ENCODE measurements around the gene RDH11. TPM values are rescaled to one million over a fixed set of nuclear protein-coding genes. Genes with fewer than 3 reads are reported as not detected.
"Not testable (repeated sequence)": the region's sequence is repeated elsewhere in the genome, so short reads cannot be mapped to it uniquely, and the experiment has no call there.

The RDH11 gene
- polyA plus RNA-seq, 4 donors, result 52.3 to 115 (median 108) TPM

DNA sequence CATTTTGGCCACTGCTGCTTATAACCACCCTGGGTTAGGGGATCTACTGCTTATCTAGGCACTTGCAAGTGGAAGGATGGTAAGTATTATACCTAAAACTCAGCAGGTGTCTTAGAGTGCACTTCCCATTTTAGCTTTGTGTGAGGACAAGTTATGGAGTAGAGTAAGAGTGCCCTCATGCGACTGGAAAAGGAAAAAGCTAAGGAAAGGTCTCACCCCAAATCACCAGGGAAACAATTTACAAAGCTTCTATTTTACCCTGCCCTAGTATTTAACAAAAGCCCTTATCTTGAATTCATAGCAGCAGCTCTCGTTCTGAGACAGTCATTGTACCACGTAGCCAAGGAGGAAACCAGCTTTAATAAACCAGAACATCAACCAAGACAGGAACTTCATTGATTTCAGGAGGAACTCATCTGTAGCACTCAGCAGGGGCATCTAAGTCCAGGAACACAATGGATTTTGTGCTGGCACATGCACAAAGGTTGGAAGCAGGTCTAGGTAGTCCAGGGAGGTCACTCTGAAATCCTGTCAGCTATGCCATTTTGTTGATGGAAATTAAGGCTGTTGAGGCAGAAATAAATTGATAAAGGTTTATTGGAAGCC lies 9.0 kb upstream of the RDH11 start:
- DNase-seq (ENCODE audit: low read depth in 4 of 4, low spot score in 3 of 4), result peak in 1 of 4 donors; percentile 23

DNA sequence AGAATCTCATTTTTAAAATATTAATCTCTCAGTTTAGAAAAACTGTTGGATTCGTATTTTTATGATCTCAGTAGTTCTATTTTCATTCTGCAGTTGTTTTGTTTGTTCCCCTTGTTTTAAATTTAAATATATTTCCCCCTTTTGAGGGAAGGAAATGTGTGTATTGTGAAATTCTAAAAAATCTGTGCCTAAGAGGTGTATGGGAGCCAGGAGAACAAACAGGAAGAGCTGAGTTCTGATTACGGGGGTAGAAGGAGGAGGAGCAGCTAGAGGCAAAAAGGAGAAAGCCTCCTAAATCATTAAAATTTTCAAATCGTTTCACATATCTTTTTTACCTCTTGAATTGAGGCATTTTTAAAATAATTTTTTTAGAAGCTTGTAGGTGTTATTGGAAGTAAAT lies 8.4 kb upstream of the RDH11 start:
- no peak for DNase-seq (ENCODE audit: low read depth in 4 of 4, low spot score in 3 of 4)

DNA sequence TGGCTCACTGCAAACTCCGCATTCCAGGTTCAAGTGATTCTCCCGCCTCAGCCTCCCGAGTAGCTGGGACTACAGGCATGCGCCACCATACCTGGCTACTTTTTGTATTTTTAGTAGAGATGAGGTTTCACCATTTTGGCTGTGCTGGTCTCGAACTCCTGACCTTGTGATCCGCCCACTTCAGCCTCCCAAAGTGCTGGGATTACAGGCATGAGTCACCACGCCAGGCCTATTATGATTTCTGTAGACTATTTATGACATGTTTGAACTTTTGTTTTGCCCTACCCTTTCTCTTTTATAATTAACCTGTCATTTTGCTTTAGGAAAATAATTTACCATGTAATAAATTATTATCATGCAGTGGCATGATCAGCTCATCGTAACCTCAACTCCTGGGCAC lies 5.9 kb upstream of the RDH11 start, which contains the start of gene RDH12:
TSS of gene RDH12 (plus strand) at position 395 of the 400 bp plus-strand sequence. CDS start 20,757 bp downstream, outside the sequence.
- DNase-seq (ENCODE audit: low read depth in 4 of 4, low spot score in 3 of 4), result not testable (repeated sequence)

DNA sequence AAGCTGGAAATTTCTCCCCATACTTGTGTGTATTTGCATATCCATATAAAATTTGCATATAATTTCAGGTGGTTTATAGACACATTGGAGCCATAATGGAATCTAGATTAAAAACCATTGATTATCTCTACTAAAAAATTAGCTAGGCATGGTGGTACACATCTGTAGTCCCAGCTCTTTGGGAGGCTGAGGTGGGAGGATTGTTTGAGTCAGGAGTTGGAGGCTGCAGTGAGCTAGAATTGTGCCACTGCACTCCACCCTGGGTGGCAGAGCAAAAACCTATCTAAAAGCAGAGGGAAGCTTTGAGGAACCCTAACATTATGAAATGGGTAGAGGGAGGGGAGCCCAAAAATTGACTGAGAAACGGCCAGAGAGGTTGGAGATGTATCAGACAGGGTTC lies 2.6 kb upstream of the RDH11 start:
- no peak for DNase-seq (ENCODE audit: low read depth in 4 of 4, low spot score in 3 of 4)

DNA sequence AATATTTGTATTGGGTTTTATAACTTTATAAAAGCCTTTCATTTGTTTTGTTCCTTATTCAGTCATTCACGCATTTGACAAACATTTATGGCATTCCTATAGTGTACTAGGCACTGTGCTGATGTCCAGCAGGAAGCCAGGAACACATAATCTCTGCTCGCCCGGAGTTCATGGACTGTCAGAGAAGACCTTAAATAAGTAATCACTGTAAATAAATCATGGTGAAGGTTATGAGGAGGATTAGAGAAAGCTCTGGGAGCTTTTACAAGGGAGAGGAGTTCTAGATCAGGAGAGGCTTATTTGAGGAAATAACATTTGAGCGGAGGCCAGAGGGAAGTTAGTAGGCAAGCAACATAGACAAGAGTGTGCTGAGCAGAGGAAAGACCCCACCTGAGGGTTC lies 1.4 kb upstream of the RDH11 start:
- DNase-seq (ENCODE audit: low read depth in 4 of 4, low spot score in 3 of 4), result no peak

DNA sequence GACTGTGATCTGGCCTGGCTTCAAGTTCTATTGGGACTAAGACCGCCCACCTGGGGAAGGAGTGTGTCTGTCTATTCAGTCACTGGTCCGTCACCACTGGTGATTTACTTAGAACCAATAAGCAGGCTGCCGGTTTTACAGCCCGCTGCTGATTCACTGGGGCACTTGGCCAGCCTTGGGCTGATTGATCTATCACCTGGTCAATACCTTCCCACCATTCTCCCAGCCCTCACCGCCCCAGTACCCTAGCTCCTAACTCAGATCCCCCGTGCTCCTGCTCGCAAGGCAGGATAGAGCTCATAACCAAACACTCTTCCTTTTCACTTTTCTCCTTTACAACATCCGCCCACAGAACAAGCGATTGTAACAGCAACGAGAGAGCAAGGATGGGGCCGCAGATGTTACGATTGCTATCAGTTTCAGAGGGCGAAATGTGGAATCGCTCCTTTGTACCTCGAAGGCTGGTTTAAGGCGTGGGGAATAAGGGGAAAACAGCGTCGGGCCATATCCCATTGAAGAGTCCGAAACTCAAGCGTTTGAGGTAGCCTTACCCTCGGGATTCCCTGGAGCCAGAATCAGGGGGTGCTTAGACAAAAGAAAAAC lies 672 bp downstream of the RDH11 start:
- DNase-seq (ENCODE audit: low read depth in 4 of 4, low spot score in 3 of 4), result peak in 3 of 4 donors; percentile 38 to 64 (median 55)

DNA sequence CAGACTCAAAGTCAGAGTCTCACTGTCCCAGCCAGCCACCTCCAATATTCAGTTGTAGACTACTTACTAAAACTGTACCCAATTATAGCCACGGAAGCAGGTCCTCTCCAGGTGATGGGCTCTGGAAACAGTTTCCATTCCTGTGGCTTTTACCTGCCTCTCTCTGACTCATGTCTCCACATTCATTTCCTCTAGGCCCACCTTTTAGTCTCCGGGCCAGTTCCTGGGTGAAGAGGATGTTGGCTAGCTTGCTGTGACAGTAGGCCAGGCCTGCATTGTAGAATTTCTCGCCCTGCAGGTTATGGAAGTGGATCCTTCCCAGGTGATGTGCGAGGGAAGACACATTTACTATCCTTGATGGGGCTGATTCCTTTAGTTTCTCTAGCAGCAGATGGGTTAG lies 5.6 kb downstream of the RDH11 start:
- DNase-seq (ENCODE audit: low read depth in 4 of 4, low spot score in 3 of 4), result no peak

DNA sequence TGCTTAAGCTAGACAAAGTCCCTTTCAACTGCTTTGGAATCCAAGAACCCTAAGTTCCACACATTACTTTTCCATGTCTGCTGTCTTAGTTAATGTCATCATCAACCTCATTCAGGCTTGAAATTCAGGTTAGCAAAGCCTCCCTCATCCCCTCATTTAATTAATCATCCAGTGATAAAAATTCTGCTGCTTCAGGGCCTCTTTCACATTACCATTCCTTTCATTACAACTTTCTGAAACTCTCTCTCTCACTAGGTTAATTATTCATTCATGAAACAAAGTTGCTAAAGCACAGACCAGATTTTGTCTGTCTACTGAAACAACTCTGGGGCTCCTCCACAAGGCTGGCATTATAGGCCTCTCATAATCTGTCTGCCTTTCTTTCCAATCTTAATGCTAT lies 11.7 kb downstream of the RDH11 start:
- DNase-seq (ENCODE audit: low read depth in 4 of 4, low spot score in 3 of 4), result no peak

DNA sequence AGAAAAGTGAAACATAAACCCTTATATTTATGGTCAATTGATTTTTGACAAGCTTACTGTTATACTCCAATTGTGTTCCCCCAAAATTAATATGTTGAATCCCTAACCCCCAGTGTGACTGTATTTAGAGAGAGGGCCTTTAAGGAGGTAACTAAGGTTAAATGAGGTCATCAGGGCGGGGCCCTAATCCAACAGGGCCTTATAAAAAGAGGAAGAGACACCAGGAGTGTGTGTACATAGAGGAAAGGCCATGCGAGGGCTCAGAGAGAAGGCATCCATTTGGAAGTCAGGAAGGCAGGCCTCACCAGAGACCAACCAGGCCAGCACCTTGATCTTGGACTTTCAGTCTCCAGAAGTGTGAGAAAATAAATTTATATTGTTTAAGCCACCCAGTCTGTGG lies 14.6 kb downstream of the RDH11 start:
- no peak for DNase-seq (ENCODE audit: low read depth in 4 of 4, low spot score in 3 of 4)

DNA sequence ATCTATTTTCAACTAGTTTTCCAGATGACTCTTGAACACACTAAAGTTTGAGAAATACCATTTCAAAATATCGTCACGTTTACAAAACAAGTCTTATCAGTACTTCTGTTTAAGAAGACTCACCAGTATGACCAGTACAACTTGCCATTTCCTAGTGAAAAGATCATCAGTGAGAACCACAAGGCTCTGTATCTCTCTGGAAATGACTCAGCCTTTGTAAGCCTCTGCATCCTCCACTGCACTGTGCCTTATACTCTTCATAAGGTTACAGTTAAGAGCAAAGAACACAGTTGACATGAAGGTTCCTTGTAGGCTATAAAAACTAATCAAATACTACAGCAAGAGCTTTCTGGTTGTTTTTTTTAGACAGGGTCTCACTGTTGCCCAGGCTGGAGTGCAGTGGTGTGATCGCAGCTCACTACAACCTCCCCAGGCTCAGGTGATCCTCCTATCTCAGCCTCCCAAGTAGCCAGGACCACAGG lies 15.4 kb downstream of the RDH11 start:
- DNase-seq (ENCODE audit: low read depth in 4 of 4, low spot score in 3 of 4), result no peak

DNA sequence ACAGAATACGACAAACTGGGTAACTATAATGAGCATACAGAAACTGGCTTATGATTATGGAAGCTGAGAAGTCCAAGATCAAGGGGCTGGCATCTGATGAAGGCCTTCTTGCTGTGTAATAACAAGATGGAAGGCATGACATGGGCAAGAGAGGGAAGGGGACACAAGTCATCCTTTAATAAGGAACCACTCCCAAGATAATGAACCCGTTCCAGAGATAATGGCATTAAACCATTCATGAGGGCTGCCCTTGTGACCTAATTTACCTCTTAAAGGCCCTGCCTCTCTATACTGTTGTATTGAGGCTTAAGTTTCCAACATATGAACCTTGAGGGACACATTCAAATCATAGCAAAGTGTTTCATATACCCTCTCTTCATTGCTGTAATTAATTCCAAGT lies 16.6 kb downstream of the RDH11 start:
- no peak for DNase-seq (ENCODE audit: low read depth in 4 of 4, low spot score in 3 of 4)

DNA sequence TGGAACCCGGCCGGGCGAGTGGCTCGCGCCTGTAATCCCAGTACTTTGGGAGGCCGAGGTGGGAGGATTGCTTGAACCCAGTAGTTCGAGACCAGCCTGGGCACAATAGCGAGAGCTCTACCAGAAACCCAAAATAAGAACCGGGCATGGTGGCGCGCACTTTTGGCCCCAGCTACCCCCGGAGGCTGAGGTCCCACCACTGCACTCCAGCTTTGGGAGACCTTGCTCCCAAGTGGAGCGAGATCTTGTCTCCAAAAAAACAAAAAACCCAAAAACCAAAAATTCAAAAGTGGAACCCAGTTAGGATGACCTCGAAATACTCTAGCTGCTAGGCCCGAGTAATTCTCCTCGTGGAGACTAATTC lies 20.4 kb downstream of the RDH11 start:
- DNase-seq (ENCODE audit: low read depth in 4 of 4, low spot score in 3 of 4), result no peak

DNA sequence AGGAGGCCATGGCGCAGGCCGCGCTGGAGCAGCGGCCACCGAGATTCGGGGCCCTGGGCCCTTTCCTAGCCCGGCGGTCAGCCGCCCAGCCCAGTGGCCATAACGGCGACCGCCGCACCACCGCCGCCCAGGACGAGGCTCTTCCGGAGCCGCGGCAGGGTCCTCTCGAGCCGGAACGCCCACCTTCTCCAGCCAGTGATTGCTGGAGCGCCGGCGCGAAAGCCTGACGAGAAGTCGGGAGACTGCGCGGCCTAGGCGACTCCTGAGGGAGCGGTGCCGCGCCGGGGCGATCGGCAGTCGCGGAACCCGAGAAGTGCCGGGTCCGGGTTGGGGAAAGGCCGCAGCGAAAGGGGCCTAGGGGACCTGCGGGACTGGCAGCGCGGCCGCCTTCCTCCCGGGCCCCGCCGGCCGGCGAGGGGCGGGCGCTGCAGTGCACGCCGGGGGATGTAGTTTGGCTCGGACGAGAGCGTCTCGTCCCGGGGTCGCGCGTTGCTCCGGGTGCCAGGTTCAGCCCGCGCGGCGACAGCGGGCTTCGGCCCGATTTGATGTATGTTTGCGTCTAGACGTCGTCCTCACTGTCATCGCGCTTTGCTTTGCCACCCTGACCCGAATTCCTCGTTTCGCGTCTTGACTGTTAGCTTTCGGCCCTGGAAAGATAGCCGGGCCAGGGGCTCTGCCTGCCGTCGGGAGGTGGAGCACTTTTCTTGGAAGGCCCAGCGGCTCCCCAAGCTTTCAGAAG lies 20.9 kb downstream of the RDH11 start, which contains the start of gene VTI1B:
TSS of gene VTI1B (minus strand) at position 153 of the 739 bp plus-strand sequence. CDS start at position 10, 143 bp downstream.
- DNase-seq (ENCODE audit: low read depth in 4 of 4, low spot score in 3 of 4), result peak in 3 of 4 donors; percentile 74 to 81 (median 79)

DNA sequence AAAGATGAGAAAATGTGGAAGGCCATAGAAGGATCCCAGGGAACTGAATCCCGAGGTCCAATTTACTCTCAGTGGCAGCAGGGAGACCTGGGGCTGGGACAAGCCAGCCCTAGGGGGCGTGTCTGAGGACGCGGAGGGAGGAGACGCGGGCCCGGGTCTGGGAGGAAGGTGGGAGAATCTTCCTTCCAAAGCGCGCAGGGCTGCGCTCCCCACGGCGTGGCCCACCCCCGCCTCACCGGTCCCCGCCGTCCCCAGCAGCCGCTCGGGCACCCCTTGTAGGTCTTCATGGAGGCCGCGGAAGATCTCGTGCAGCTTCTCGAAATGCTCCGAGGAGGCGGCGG lies 21.5 kb downstream of the RDH11 start:
- peak in 3 of 4 donors; percentile 39 to 59 (median 55) for DNase-seq (ENCODE audit: low read depth in 4 of 4, low spot score in 3 of 4)

DNA sequence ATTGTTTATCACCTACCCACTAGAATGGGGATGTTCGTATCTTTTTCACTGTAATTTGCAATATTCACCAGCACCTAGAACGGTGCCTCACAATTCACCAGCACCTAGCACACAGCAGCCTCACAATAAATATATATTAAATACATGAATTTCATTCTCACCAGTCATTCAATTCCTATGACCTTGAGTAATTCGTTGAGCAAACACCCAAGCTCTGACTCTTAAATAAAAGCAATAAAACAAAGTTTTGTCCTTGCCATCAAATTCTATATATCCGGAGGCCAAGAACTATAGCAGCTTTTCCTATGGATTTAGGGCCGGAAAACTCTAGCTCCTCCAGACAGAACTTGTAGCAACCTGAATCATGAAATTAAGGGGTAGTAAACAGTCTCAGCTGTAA lies 22.1 kb downstream of the RDH11 start:
- DNase-seq (ENCODE audit: low read depth in 4 of 4, low spot score in 3 of 4), result no peak

DNA sequence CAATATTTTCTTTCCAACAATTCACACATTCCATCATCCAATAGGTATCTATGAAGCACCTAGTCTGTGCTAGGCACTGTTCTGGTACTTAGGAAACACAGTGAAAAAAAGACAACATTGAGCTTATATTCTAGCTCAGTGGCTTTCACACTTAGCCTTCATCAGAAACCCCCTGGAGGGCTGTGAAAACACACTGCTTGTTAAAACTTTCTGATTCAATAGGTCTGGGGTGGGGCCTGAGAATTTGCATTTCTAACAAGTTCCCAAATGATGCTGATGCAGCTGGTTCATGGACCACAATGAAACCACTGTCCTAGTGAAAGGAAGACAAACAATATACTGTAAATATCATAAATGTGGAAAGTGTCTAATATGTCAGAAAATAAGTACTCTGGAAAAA lies 27.0 kb downstream of the RDH11 start:
- no peak for DNase-seq (ENCODE audit: low read depth in 4 of 4, low spot score in 3 of 4)

DNA sequence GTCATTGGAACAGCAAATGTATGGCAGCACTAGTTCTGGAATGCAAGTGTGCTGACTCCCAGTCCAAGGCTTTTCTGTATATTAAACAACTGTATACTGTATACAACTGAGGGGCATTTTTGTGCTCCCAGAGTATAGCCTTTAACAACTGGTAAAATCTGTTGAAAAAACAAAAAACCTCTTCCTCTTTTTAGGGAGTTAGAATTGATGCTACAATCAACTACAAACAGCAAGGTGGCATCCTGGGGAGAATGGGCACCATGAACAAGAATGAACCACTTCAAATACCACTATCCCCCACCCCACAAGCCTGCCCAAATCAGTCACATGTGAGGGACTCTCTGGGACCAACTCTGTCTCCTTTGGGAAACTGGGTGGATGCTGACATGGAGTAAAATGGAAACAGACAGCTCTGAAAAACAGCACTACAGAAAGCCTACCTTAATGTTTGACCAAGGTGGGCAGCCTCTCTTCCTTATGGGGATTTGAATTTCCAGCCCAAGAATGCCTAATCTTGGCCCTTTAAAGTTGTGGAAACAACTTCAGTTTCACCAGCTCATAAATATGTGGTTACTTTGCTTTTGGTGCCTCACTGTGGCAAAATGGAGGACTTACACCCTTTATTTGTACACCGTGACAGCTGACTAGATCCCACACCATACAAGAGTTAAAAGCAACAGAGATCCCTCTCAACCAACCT lies 28.7 kb downstream of the RDH11 start:
- DNase-seq (ENCODE audit: low read depth in 4 of 4, low spot score in 3 of 4), result no peak

DNA sequence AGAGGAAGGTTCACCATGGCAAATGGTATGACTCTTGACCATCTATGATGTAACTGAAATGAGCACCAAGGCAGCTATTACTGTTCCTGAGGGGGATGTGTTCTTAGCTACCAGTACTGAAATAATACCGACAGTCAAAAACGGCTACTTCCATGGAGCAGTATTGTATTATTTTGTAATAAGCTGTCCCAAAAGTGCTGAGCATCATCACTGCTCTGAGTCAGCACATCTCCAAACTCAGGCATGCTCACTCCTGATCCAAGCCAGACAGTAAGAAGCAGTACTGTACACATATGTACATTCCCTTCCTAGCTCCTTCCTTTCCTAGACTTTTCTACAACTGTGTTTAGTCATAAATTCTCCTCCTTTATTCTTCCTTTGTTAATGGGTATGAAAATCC lies 29.7 kb downstream of the RDH11 start:
- DNase-seq (ENCODE audit: low read depth in 4 of 4, low spot score in 3 of 4), result no peak

DNA sequence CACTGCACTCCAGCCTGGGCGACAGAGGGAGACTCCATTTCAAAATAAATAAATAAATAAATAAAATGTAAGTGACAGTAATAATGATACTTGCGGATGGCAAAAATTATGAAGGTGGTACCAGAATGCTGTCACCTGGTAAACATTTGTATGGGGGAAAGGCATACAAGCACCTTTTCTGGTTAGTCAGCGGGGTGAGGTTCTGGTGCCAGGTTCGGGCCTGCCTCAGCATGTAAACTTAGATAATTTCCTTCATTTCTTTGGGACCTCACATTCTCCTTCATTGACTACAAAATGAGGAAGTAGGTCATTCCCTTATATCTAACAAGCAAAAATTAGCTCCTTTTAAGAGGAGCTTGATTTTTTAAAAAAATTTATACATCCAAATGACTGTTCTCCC lies 31.9 kb downstream of the RDH11 start:
- DNase-seq (ENCODE audit: low read depth in 4 of 4, low spot score in 3 of 4), result no peak

DNA sequence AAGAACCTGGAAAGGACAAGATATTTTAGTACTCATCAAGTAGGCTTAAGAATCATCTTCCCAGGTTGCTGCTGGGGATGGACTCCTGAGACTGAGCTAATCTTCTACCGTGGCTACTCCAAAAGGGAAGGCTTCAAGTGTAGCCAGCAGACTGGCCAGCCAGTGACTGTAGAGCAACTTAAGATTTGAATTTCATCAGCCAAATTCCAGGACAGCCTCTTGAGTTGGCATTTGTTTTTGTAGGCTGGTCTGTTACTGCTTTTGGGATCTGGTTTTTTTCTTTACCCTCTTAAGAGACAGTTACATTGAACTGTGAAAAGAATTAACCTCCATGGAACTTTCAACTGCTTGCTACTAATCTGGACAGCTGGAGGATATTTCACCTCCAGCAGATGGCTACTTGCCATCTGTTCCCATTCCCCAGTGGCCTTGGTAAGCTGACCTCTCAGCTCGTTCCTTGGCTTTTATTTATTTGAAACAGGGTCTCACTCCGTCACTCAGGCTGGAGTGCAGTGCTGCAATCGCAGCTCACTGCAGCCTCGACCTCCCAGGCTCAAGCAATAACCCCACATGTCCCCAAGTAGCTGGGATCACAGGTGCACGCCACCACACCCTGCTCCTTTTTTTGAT lies 41.8 kb downstream of the RDH11 start:
- DNase-seq (ENCODE audit: low read depth in 4 of 4, low spot score in 3 of 4), result no peak

DNA sequence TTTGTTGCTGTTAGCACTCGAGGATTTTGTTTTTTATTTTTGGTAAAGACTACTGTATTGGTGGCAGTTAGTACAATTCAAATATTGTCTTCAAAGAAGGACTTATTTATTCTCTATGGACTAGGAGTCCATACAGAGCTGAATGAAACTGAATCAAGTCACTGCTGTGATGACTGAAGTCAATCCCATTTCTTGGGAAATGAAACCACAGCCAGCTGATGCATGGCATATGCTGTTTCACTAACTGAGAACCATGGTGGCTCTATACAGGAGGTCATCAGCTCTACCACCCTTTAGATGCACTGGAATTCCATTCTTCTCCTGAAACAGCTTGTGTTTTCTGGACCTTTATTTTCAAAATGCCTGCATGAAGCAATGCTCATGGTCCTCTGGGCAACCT lies 43.4 kb downstream of the RDH11 start:
- no peak for DNase-seq (ENCODE audit: low read depth in 4 of 4, low spot score in 3 of 4)
